NCI-H2171 (cell line): ENCODE data around the gene DND1.
"Not testable (repeated sequence)": the region's sequence is repeated elsewhere in the genome, so short reads cannot be mapped to it uniquely, and the experiment has no call there.

ENCODE experiments used
- DNase-seq: peaks from one replicate; lab custom pipeline; 2025; lab: John Stamatoyannopoulos, UW

Gene DND1

GRCh38 chr5:140631036-140631417 is 42.3 kb downstream of the DND1 start:
- no peak for DNase-seq

GRCh38 chr5:140630292-140631035 is 42.9 kb downstream of the DND1 start:
- no peak for DNase-seq

GRCh38 chr5:140628711-140629110 is 44.7 kb downstream of the DND1 start:
- no peak for DNase-seq

GRCh38 chr5:140627972-140628371 is 45.4 kb downstream of the DND1 start:
- DNase-seq = no peak

- DNase-seq = not testable (repeated sequence)
Measured at GRCh38 chr5:140624886-140625285, 48.5 kb downstream of the DND1 start.

GRCh38 chr5:140623061-140623460 is 50.3 kb downstream of the DND1 start:
- DNase-seq = not testable (repeated sequence)

GRCh38 chr5:140622301-140622700 is 51.1 kb downstream of the DND1 start:
- no peak for DNase-seq
